ENCODE results near the gene HSPA12B. TPM values are rescaled to one million over a fixed set of nuclear protein-coding genes. Genes with fewer than 3 reads are reported as not detected.
A peak's percentile ranks its signal among the peaks of the same experiment; 100 is the strongest.

HSPA12B gene
- total RNA-seq, 1 experiment from 2014 or later, result 2.7 TPM

DNA sequence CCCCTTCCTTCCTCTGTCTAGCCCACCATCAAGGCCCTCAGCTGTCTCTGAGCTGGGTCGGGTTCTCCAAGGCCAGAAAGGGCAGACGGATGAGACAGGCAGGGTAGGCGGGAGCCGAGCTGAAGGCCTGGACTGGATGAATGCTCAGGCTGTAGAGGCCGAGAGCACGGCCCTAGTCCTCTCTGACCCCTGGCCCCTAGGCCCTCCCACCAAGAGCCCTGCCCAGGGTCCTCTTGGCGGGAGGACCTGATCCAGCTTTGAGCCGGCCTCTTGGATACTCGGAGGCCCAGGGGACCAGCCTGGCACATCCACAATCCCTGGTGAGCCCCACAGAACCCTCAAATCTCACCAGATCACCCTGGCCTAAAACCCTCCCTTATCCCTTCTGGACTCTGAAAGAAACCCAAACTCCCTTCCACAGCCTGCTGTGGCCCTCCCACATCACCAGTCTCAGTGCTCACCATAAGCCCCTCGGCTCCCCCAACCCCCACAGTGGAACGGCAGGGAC is 26.9 kb downstream of the HSPA12B start:
- no CpG with 5 or more reads among the region's 11 CpGs for WGBS (ENCODE audit: extremely low coverage, insufficient read length, low lambda C conversion rate)
- Histone ChIP-seq H3K4me1 (ENCODE audit: insufficient read depth, low read length) (no peaks in the 10 kb centered on the region), H2AK5ac (ENCODE audit: insufficient read length, low read length) (no peak overlapping the region), H3K27me3 (ENCODE audit: insufficient read depth, low read length) (no peaks in the 10 kb centered on the region), H3K9me3 (ENCODE audit: control insufficient read depth, low read depth, low read length) (no peaks in the 10 kb centered on the region), H2BK5ac (ENCODE audit: insufficient read length, low read length) (no peak overlapping the region), H3K23ac (ENCODE audit: insufficient read length, low read depth, low read length) (no peak overlapping the region), H4K20me1 (ENCODE audit: control insufficient read depth, insufficient read depth, insufficient read length) (no peaks in the 10 kb centered on the region), H3K79me2 (ENCODE audit: insufficient read depth, low read length) (no peaks in the 10 kb centered on the region), H2BK12ac (ENCODE audit: insufficient read length, low read depth, low read length) (no peak overlapping the region), H3K4ac (ENCODE audit: low read depth, low read length) (no peak overlapping the region), H4K91ac (ENCODE audit: insufficient read length, low read depth, low read length) (no peak overlapping the region), H2AFZ (ENCODE audit: low read length) (no peak overlapping the region), H2BK20ac (ENCODE audit: low read depth, low read length, poor library complexity, severe bottlenecking) (no peak overlapping the region), H3K14ac (ENCODE audit: insufficient read depth, low read length) (no peak overlapping the region), H4K5ac (ENCODE audit: insufficient read length, low read depth, low read length) (no peak overlapping the region), H2BK120ac (ENCODE audit: low read depth, low read length, poor library complexity, severe bottlenecking) (no peak overlapping the region), H3K4me2 (ENCODE audit: insufficient read depth, insufficient read length, low read length) (no peak overlapping the region), H3K56ac (ENCODE audit: insufficient read length, low read depth, low read length) (no peak overlapping the region), H3T11ph (ENCODE audit: low read length) (no peak overlapping the region), H3K18ac (ENCODE audit: insufficient read length, low read depth, low read length) (no peak overlapping the region), H4K8ac (replicated peaks; ENCODE audit: insufficient read length, low read depth, low read length) (no peak overlapping the region), H2BK15ac (ENCODE audit: low read depth, low read length) (no peak overlapping the region), H3K79me1 (ENCODE audit: insufficient read depth, low read depth, low read length, poor library complexity, severe bottlenecking) (peaks cover 3% of the 10 kb centered on the region), H3K27ac (ENCODE audit: insufficient read length, low read depth, low read length) (no peak overlapping the region), H3K9ac (ENCODE audit: extremely low read depth, insufficient read length, low read length) (no peak overlapping the region), H3K23me2 (ENCODE audit: insufficient read length, low read depth, low read length, poor library complexity, severe bottlenecking) (peaks cover 2% of the 10 kb centered on the region)
- no peaks in the 10 kb centered on the region for H3K27me3 Mint-ChIP-seq (ENCODE audit: low read depth)
- DNase-seq, result no peak
- peak overlapping the region in 2 of 3 experiments; percentile 2 to 32; a peak in 3 of 7 replicates for H3K27ac Mint-ChIP-seq
- H3K36me3 Mint-ChIP-seq (ENCODE audit: insufficient read depth in 1 of 3, low read depth in 3 of 3), result peaks cover 20 to 35% (median 29%) of the 10 kb centered on the region in 3 experiments; a peak in 6 of 7 replicates
- peaks cover 0 to 6% of the 10 kb centered on the region in 2 experiments; a peak in 3 of 4 replicates for H3K4me1 Mint-ChIP-seq
- TF ChIP-seq, protein P1, sequence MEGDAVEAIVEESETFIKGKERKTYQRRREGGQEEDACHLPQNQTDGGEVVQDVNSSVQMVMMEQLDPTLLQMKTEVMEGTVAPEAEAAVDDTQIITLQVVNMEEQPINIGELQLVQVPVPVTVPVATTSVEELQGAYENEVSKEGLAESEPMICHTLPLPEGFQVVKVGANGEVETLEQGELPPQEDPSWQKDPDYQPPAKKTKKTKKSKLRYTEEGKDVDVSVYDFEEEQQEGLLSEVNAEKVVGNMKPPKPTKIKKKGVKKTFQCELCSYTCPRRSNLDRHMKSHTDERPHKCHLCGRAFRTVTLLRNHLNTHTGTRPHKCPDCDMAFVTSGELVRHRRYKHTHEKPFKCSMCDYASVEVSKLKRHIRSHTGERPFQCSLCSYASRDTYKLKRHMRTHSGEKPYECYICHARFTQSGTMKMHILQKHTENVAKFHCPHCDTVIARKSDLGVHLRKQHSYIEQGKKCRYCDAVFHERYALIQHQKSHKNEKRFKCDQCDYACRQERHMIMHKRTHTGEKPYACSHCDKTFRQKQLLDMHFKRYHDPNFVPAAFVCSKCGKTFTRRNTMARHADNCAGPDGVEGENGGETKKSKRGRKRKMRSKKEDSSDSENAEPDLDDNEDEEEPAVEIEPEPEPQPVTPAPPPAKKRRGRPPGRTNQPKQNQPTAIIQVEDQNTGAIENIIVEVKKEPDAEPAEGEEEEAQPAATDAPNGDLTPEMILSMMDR (conservative IDR thresholded peaks at IDR 0.05), result no peak
- H3K4me3 Mint-ChIP-seq, result peak overlapping the region in 1 of 2 experiments; percentile 13; a peak in 1 of 5 replicates
- H3K9me3 Mint-ChIP-seq, result no peaks in the 10 kb centered on the region

Data from H9 (cell line).